Activated CD4-positive, alpha-beta T cell treated with anti-CD3 and anti-CD28 coated beads for 36 hours (primary cell): Measurements from ENCODE around the gene NHS. TPM values are rescaled to one million over a fixed set of nuclear protein-coding genes. Genes with fewer than 3 reads are reported as not detected.

Source experiments
- ATAC-seq: fragments of 200-7000 bp; cut with Tn5 transposase; one replicate; pipeline ENCODE4 v1.10.0; 2021; ENCODE audit warnings: mild to moderate bottlenecking, moderate library complexity
- CTCF ChIA-PET: fragments of 350-600 bp; sonication (Branson Sonifier 250); formaldehyde crosslinking; loops from one replicate; lab custom pipeline; 2021; ENCODE audit warnings: antibody characterized with exemption; lab: Charles Lee
- POLR2A ChIA-PET: fragments of 350-600 bp; sonication (Branson Sonifier 250); formaldehyde crosslinking; loops from one replicate; lab custom pipeline; 2021; ENCODE audit warnings: antibody characterized with exemption, inconsistent platforms; lab: Charles Lee
- DNase-seq: peaks from one replicate; pipeline ENCODE4 v3.0.0-alpha.2; 2020
- H3K27ac Mint-ChIP-seq: one replicate; pipeline ENCODE4 v1.8.0; 2021; ENCODE audit warnings: mixed read lengths
- H3K27me3 Mint-ChIP-seq: one replicate; pipeline ENCODE4 v1.8.0; 2021; ENCODE audit warnings: mixed read lengths
- H3K36me3 Mint-ChIP-seq: one replicate; pipeline ENCODE4 v1.8.0; 2021; ENCODE audit warnings: low read depth, mixed read lengths
- H3K4me1 Mint-ChIP-seq: one replicate; pipeline ENCODE4 v1.8.0; 2021; ENCODE audit warnings: mixed read lengths
- H3K4me3 Mint-ChIP-seq: one replicate; pipeline ENCODE4 v1.8.0; 2021; ENCODE audit warnings: mild to moderate bottlenecking, moderate library complexity, mixed read lengths
- H3K9me3 Mint-ChIP-seq: one replicate; pipeline ENCODE4 v1.8.0; 2021; ENCODE audit warnings: low read depth, mixed read lengths
- intact Hi-C, 2 experiments: fragments of 100-400 bp; cut with DNase I in 1 of 2; cut with micrococcal nuclease in 1 of 2; formaldehyde crosslinking; loops; one replicate each; pipeline versions ENCODE4 v1.14.2 to v1.15.1; 2022 to 2024; cut with DNase I, micrococcal nuclease
- total RNA-seq, 2 experiments: library from RNA; stranded (reverse); gene quantifications; one replicate each; pipeline ENCODE4 v1.2.3, GENCODE V29; 2021

The NHS gene
- total RNA-seq, 2 experiments from 2014 or later, result 6.7 to 10.2 TPM

- no peaks in the 10 kb centered on the region for H3K36me3 Mint-ChIP-seq
- H3K4me3 Mint-ChIP-seq, result no peak overlapping the region
- ATAC-seq (no peak), DNase-seq (no peak)
- H3K27ac Mint-ChIP-seq, result no peak overlapping the region
- peaks cover 2% of the 10 kb centered on the region for H3K27me3 Mint-ChIP-seq
- CTCF ChIA-PET, result interaction anchor here (0.5 kb wide), 1 partner anchor 71 kb away, joined by 3 read pairs; no protein-coding TSS in a partner anchor
- POLR2A ChIA-PET, result no interaction called here
- H3K9me3 Mint-ChIP-seq, result no peaks in the 10 kb centered on the region
- H3K4me1 Mint-ChIP-seq, result no peaks in the 10 kb centered on the region
- intact Hi-C loops, result no loop called here
Measured at GRCh38 chrX:17605676-17606075, 230.7 kb downstream of the NHS start.

GRCh38 chrX:17606231-17606630, 231.2 kb downstream of the NHS start:
- no peak overlapping the region for H3K4me3 Mint-ChIP-seq
- ChIA-PET CTCF (no interaction called here), POLR2A (no interaction called here)
- no peaks in the 10 kb centered on the region for H3K4me1 Mint-ChIP-seq
- no peaks in the 10 kb centered on the region for H3K27me3 Mint-ChIP-seq
- H3K36me3 Mint-ChIP-seq, result no peaks in the 10 kb centered on the region
- ATAC-seq, result no peak
- intact Hi-C loops, result no loop called here
- no peaks in the 10 kb centered on the region for H3K9me3 Mint-ChIP-seq
- DNase-seq, result no peak
- H3K27ac Mint-ChIP-seq, result no peak overlapping the region

GRCh38 chrX:17608888-17609287, 233.9 kb downstream of the NHS start:
- Mint-ChIP-seq H3K4me3 (no peak overlapping the region), H3K36me3 (no peaks in the 10 kb centered on the region), H3K27me3 (no peaks in the 10 kb centered on the region), H3K9me3 (no peaks in the 10 kb centered on the region), H3K27ac (no peak overlapping the region), H3K4me1 (peaks cover 2% of the 10 kb centered on the region)
- DNase-seq (no peak), ATAC-seq (no peak)
- intact Hi-C loops, result no loop called here
- ChIA-PET CTCF (interaction anchor here (1.0 kb wide), 1 partner anchor 87 kb away, joined by 3 read pairs; no protein-coding TSS in a partner anchor), POLR2A (no interaction called here)

- Mint-ChIP-seq H3K27ac (no peak overlapping the region), H3K9me3 (no peaks in the 10 kb centered on the region), H3K36me3 (no peaks in the 10 kb centered on the region), H3K4me3 (no peak overlapping the region), H3K4me1 (peaks cover 9% of the 10 kb centered on the region), H3K27me3 (no peaks in the 10 kb centered on the region)
- DNase-seq (no peak), ATAC-seq (no peak)
- POLR2A ChIA-PET, result no interaction called here
- intact Hi-C loops, result no loop called here
- CTCF ChIA-PET, result no interaction called here
Measured at GRCh38 chrX:17610788-17611187, 235.8 kb downstream of the NHS start.

GRCh38 chrX:17613979-17614588, 239.1 kb downstream of the NHS start:
- H3K4me1 Mint-ChIP-seq, result peaks cover 9% of the 10 kb centered on the region
- intact Hi-C loops, result no loop called here
- ChIA-PET CTCF (interaction anchor here (0.5 kb wide), 1 partner anchor 118 kb away, joined by 3 read pairs; no protein-coding TSS in a partner anchor), POLR2A (no interaction called here)
- DNase-seq (no peak), ATAC-seq (no peak)
- H3K36me3 Mint-ChIP-seq, result no peaks in the 10 kb centered on the region
- no peak overlapping the region for H3K27ac Mint-ChIP-seq
- H3K4me3 Mint-ChIP-seq, result no peak overlapping the region
- no peaks in the 10 kb centered on the region for H3K9me3 Mint-ChIP-seq
- H3K27me3 Mint-ChIP-seq, result no peaks in the 10 kb centered on the region

- no peak for DNase-seq
- CTCF ChIA-PET, result interaction anchor here (1.0 kb wide), 1 partner anchor 373 kb away, joined by 3 read pairs; no protein-coding TSS in a partner anchor
Measured at GRCh38 chrX:17616936-17617335, 241.9 kb downstream of the NHS start.

GRCh38 chrX:17617806-17618205, 242.8 kb downstream of the NHS start:
- intact Hi-C loops, result no loop called here
- H3K27me3 Mint-ChIP-seq, result no peaks in the 10 kb centered on the region
- no peak for DNase-seq
- no peak overlapping the region for H3K27ac Mint-ChIP-seq
- no peaks in the 10 kb centered on the region for H3K9me3 Mint-ChIP-seq
- no peaks in the 10 kb centered on the region for H3K36me3 Mint-ChIP-seq
- H3K4me1 Mint-ChIP-seq, result peaks cover 9% of the 10 kb centered on the region
- CTCF ChIA-PET, result interaction anchor here (1.0 kb wide), 1 partner anchor 374 kb away, joined by 3 read pairs; no protein-coding TSS in a partner anchor
- POLR2A ChIA-PET, result no interaction called here
- H3K4me3 Mint-ChIP-seq, result no peak overlapping the region
- no peak for ATAC-seq

More at GRCh38 chrX:17616936-17617335, 241.9 kb downstream of the NHS start:
- Mint-ChIP-seq H3K4me3 (no peak overlapping the region), H3K36me3 (no peaks in the 10 kb centered on the region), H3K27ac (no peak overlapping the region), H3K27me3 (no peaks in the 10 kb centered on the region), H3K9me3 (no peaks in the 10 kb centered on the region), H3K4me1 (peaks cover 9% of the 10 kb centered on the region)
- no peak for ATAC-seq
- POLR2A ChIA-PET, result no interaction called here
- intact Hi-C loops, result no loop called here

- H3K27ac Mint-ChIP-seq, result no peak overlapping the region
- POLR2A ChIA-PET, result no interaction called here
- H3K36me3 Mint-ChIP-seq, result no peaks in the 10 kb centered on the region
- DNase-seq, result no peak
- H3K4me1 Mint-ChIP-seq, result no peaks in the 10 kb centered on the region
- intact Hi-C loops, result no loop called here
- no peak overlapping the region for H3K4me3 Mint-ChIP-seq
- H3K27me3 Mint-ChIP-seq, result peaks cover 2% of the 10 kb centered on the region
- ATAC-seq, result no peak
- CTCF ChIA-PET, result no interaction called here
- no peaks in the 10 kb centered on the region for H3K9me3 Mint-ChIP-seq
Measured at GRCh38 chrX:17621566-17622270, 246.7 kb downstream of the NHS start.

GRCh38 chrX:17622331-17622730, 247.3 kb downstream of the NHS start:
- Mint-ChIP-seq H3K27me3 (peaks cover 2% of the 10 kb centered on the region), H3K36me3 (no peaks in the 10 kb centered on the region), H3K27ac (no peak overlapping the region), H3K4me3 (no peak overlapping the region), H3K4me1 (no peaks in the 10 kb centered on the region), H3K9me3 (no peaks in the 10 kb centered on the region)
- intact Hi-C loops, result no loop called here
- DNase-seq (no peak), ATAC-seq (no peak)
- POLR2A ChIA-PET, result no interaction called here
- CTCF ChIA-PET, result no interaction called here

- DNase-seq (no peak), ATAC-seq (no peak)
- intact Hi-C loops, result no loop called here
- no peaks in the 10 kb centered on the region for H3K36me3 Mint-ChIP-seq
- no peaks in the 10 kb centered on the region for H3K4me1 Mint-ChIP-seq
- H3K27me3 Mint-ChIP-seq, result peaks cover 2% of the 10 kb centered on the region
- no peak overlapping the region for H3K27ac Mint-ChIP-seq
- ChIA-PET POLR2A (no interaction called here), CTCF (no interaction called here)
- H3K9me3 Mint-ChIP-seq, result no peaks in the 10 kb centered on the region
- H3K4me3 Mint-ChIP-seq, result no peak overlapping the region
Measured at GRCh38 chrX:17623750-17624149, 248.8 kb downstream of the NHS start.

GRCh38 chrX:17627026-17627425, 252.0 kb downstream of the NHS start:
- DNase-seq (no peak), ATAC-seq (no peak)
- peaks cover 2% of the 10 kb centered on the region for H3K27me3 Mint-ChIP-seq
- H3K27ac Mint-ChIP-seq, result no peak overlapping the region
- intact Hi-C loops, result no loop called here
- POLR2A ChIA-PET, result no interaction called here
- CTCF ChIA-PET, result no interaction called here
- no peak overlapping the region for H3K4me3 Mint-ChIP-seq
- no peaks in the 10 kb centered on the region for H3K36me3 Mint-ChIP-seq
- no peaks in the 10 kb centered on the region for H3K9me3 Mint-ChIP-seq
- H3K4me1 Mint-ChIP-seq, result no peaks in the 10 kb centered on the region

GRCh38 chrX:17628976-17629375, 254.0 kb downstream of the NHS start:
- intact Hi-C loops, result no loop called here
- POLR2A ChIA-PET, result no interaction called here
- H3K9me3 Mint-ChIP-seq, result no peaks in the 10 kb centered on the region
- H3K4me1 Mint-ChIP-seq, result peaks cover 6% of the 10 kb centered on the region
- H3K27ac Mint-ChIP-seq, result no peak overlapping the region
- ATAC-seq (no peak), DNase-seq (no peak)
- CTCF ChIA-PET, result no interaction called here
- peaks cover 2% of the 10 kb centered on the region for H3K27me3 Mint-ChIP-seq
- no peaks in the 10 kb centered on the region for H3K36me3 Mint-ChIP-seq
- H3K4me3 Mint-ChIP-seq, result no peak overlapping the region
